GM18868 (cell line): ENCODE data around the gene SYTL2.
A peak's percentile ranks its signal among the peaks of the same experiment; 100 is the strongest.

Experiments used
- ATAC-seq: cut with Tn5 transposase; IDR thresholded peaks from one replicate; pipeline ENCODE4 v1.9.1; 2021; ENCODE audit warnings: mild to moderate bottlenecking, moderate library complexity; ENCODE audit not compliant: unreplicated experiment

SYTL2 gene

DNA sequence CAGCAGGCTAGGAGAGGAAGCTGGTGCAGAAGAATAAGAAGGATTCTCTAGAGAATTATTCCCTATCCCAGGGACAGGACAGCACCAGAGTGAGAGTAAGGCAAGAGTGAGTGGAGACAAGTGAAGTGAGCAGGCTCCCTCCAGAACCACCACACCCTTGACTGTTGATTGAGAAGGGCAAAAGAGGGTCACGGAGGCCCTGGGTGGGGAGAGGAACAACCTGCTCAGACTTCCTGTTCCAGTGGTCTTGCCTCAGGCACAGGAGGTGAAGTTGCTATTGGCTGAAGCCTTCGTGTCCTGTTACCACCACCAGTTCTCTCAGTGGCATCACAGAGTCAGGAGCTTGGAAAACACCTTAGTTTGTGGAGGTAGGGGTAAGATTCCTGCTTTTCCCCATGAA lies 73.2 kb downstream of the SYTL2 start:
- no peak for ATAC-seq

GRCh38 chr11:85735876-85736460 lies 75.0 kb downstream of the SYTL2 start:
- no peak for ATAC-seq

- ATAC-seq: no peak
These were observed 78.0 kb downstream of the SYTL2 start for GRCh38 chr11:85732965-85733364.

- no peak for ATAC-seq
These were observed 84.6 kb downstream of the SYTL2 start for GRCh38 chr11:85726381-85726780.

GRCh38 chr11:85725510-85726258 lies 85.3 kb downstream of the SYTL2 start:
- ATAC-seq: no peak

DNA sequence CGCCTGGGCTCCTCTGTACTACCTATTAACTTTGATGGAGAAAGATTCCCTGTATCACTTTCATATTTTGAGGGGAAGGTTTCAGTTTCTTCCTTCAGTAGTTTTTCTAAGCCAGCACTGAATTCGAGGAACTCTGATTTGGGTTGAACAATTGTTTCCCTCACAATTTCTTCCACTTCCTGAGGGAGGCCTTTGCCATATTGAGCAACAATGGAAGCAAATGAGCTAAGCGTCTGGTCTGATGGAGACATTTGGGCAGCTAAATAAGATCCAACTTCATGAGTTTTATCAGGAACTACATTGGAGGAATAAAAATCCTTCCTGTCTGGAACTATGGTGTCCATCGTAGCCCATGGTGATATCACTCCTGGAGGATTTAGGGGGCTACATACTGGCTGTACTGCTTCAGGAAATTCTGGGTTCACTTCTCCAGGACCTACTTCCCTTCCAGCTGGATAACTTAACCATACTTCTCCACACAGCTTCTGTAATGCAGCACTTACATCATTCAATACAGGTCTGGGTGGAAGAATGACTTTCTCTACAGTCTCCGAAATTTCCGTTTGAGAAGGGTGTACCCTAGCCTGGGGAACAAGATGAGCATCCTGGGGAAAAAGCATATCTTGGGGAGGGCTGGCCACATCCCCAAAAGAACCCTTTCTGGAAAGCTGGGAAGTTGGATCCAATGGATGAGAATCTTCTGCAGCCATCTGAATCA lies 86.0 kb downstream of the SYTL2 start:
- no peak for ATAC-seq

DNA sequence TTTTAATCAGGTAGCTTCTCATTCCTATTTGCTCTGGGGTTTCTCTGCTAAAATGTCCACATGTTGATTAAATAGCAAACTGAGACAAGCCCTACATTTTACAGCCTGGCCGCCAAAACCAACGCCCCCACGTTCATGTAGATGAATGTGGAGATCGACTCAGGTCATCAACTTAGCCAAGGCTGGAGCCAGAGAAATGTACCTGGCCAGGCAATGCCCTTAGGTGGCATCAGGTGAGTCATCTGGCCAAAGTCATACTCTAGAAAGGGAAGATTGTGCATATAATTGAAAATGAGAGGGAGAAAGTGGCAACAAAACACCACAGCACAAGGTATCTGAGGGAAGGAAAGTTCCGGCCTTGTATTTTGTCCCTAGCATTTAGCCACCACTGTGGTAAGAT lies 87.9 kb downstream of the SYTL2 start:
- ATAC-seq: no peak

DNA sequence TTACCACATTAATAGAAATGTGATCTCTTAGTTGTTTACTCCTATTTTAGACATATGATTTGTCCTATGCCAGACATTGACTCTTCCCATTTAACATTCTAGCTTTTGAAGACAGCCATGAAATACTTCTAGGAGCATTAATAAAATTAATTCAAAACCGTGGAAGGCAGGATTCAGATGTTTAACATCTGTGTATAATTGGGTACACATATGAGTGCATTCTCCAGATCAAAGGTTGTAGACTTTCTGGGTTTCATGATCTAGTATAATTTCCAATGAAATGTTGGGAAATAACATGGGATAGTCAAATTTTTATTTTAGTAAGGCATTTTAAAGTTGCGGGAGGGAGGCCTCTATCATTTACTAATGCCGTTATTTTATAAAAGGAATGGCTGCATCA lies 89.8 kb downstream of the SYTL2 start:
- ATAC-seq: no peak

DNA sequence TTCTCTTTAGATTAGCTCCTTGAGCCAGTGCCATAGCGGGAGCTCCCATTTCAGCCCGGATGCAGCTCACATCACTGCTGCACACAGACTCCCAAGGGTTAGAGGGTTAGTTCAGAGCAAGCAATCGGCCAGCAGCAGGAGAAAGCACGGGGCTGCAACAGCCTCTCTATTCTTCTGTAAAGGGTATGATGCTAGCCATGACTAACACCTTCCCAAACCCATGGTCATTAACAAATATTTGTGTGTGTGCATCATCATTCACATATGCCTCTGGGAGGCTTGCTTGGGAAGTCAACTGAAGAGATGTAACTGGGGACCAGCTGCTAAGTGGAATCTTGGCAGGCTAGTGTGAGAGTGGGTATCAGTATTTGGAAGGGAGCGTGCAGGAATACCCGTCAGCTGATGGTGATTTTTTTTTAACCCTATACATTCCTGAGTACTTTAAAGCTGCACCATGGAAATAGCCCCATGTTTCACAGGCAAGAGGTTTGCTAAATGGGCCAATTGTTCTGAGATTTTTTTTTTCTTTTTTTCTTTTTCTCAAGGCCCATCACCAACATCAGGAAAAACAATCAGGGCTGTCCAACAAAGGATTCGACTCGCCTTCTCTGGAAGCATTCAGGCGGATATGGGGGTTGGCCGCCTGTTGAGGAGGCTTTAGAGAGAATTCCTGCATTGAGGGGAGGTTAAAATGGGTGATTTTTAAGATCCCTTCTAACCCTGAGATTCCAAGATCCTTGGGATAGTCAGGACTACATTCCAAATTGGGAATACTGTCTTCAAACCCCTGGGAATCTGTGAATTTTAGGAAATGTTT lies 91.7 kb downstream of the SYTL2 start:
- no peak for ATAC-seq

DNA sequence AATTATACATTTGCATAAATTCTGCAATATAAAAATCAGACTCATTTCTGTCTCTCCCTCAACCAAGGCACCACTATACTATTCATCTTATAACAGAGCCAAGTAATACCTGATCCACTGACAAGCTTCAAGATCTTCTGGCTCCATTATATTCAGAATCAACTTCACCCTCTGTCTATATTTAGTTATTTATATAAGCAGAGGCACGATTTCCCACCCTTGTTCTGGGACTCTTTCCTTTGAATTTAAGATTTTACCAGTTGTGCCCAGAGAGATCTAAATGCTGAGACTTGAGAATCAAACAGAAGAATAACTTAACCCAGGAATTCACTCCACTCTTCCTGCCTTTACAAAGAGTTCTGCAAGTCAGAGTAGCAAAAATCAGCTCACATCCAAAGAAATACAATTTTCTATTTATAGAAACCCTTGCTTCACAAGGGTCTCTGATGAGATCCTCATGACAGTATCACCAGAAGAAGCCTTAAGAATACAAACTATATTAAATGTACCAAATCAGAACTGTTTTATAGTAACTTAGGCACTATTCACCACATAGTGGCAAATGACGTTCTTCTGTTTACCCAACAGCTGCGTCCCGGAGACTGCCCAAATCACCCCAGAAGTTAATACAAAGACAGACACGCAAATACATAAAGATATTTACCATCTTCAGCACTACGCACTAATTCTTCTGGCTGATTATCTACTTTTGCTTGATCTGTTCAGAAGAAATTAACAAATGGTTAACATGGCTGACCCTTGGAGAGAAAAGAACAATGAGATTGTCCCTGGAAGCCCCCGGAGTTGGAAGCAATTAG lies 92.6 kb downstream of the SYTL2 start:
- no peak for ATAC-seq

DNA sequence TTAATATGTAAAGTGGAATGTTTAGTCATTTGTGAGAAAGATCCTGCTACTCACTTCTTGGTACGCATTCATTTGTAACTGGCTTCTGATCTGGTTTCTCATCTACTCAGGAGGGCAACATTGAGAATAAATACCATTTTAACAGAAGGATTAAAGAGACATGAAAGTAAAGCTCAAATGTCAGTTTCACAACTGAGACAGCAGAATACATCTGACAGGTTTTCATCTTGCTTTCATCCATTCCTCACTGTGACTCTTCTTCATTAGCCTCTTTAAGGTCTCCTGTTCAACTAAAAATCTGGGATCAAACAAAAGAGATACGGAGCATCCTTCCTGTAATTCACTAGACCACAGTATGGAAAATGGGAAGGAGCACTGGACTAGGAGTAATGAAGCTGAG lies 93.5 kb downstream of the SYTL2 start:
- ATAC-seq: no peak

DNA sequence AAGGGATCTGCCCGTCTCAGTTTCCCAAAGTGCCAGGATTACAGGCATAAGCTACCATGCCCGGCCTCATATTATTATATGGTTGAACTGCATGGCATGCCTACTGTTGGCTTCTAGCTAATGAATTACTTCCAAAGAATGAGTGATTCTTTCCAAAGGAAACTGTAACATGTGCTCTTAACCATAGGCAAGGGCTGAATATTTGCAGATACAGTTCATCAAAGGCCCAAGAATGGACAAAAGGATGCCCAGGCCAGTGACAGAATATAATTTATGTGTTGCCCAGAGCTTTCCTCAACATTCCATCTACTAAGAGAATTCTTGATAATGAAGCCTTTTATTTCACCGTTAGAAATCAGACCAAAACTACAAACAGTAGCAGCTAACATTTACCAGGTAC lies 98.0 kb downstream of the SYTL2 start:
- ATAC-seq: no peak

DNA sequence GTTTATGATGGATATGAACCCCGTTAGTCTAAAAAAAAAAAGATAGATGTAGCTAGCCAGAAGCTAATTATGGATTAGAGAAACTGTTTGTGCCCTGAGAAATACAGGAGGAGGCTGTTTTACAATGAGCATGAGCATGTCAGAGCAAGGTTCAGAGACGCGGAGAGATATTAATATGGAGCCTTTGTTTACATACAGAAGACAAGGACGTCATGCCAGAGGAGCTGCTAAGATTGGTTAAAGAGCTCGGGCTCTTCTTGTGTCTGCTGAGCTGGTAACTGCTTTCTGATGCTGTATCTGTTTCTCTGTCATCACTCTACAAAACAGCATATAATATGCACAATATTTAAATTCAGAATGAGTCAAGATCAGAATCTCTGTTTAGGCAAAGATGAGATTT lies 100.0 kb downstream of the SYTL2 start:
- ATAC-seq: no peak

GRCh38 chr11:85709941-85710702 lies 100.8 kb downstream of the SYTL2 start:
- ATAC-seq: no peak

DNA sequence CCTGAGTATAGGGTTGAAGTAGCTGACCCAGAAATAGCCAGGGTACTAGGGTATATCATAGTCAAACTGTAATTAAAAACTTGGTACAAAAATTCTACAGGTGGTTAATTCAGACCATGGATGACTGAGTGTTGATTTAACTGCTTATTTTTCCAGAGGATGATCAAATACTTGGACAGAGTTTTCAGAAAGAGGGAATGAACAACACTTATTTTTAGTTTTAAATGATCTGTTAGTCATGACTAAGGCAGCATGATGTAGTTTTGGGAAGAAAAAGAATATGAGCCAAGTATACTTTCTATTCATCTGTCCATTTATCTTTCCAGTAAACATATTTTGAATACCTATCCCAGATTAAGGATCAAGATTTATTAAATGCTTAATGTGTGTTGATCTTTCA lies 105.1 kb downstream of the SYTL2 start:
- ATAC-seq: no peak

DNA sequence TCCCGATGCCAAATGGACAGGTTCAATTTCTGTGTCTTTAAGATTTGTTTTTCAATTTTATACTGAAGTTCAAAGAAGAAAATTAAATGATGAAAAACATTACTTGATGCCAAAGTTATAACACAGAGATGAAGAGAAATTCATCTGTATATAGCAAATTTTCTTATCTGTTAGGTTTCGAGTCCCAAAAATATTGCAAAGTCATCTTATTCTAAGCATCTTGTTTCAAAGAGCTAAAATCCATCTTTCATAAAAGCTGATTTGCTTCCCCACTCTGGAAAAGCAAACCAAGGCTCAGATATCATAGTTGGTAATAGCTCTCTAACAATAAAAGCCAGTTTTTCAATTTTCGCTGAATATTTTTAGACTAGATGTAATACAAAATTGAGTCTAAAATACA lies 106.0 kb downstream of the SYTL2 start:
- no peak for ATAC-seq

GRCh38 chr11:85699957-85700741 lies 110.8 kb downstream of the SYTL2 start:
- ATAC-seq: peak; percentile 75

DNA sequence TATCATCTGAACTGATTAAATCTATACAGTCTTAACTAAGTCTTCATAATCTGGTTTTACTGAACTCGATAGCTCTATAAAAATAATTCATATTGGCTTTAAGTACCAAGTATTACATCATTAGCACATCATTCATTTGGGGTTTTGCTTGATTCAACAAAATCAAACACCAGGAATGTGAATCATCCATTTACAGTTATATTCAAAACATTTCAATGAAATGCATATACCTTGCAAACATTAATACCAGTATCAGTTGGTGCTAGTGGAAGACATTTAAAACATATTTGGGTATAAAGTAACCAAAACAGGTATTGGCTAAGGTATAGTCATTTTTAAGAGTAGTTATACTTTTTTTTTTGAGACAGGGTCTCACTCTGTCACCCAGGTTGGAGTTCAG lies 112.7 kb downstream of the SYTL2 start:
- no peak for ATAC-seq

DNA sequence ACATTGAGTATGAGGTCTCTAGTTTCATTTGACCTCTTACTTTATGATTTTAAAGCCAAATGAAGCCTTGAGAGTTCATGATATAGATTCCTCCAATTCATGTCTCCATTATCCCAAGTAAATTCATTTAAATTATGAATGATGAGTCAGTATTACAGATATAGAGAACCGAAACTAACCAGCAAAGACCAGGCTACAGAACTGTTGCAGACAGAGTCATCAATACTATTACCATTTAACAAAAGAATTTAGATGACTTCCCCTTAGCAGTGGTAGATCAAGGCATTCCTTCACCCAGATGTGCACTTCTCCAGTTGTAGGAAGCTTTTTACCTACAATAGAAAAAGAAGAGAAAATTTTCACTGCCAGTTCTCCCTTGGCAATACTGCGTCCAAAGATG lies 113.2 kb downstream of the SYTL2 start:
- no peak for ATAC-seq
